NOMO-1 (cell line): ENCODE measurements around the gene ADGRB3.
"Not testable (repeated sequence)": the region's sequence is repeated elsewhere in the genome, so short reads cannot be mapped to it uniquely, and the experiment has no call there.

Experiments used
- DNase-seq, 2 experiments: peaks; one replicate each; lab custom pipeline; 2025; ENCODE audit not compliant: unreplicated experiment in 2 of 2; lab: John Stamatoyannopoulos, UW

The ADGRB3 gene

GRCh38 chr6:69098910-69099309 lies 463.8 kb downstream of the ADGRB3 start:
- no peak for DNase-seq

DNA sequence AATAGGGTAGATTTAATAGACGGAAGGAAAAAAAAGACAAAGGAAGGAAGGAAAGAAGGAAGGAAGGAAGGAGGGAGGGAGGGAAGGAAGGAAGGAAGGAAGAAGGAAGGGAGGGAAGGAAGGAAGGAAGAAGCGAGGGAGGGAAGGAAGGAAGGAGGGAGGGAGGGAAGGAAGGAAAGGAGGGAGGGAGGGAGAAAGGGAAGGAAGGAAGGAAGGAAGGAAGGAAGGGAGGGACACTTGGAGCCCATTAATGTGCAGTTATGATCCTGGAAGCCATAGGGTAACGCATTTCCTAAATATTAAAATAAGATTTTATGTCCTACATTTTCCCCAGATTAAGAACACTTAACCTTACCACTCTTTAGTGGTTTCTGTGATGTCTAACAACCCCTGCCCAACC lies 465.7 kb downstream of the ADGRB3 start:
- DNase-seq: no peak

GRCh38 chr6:69102416-69102815 lies 467.3 kb downstream of the ADGRB3 start:
- DNase-seq: no peak

DNA sequence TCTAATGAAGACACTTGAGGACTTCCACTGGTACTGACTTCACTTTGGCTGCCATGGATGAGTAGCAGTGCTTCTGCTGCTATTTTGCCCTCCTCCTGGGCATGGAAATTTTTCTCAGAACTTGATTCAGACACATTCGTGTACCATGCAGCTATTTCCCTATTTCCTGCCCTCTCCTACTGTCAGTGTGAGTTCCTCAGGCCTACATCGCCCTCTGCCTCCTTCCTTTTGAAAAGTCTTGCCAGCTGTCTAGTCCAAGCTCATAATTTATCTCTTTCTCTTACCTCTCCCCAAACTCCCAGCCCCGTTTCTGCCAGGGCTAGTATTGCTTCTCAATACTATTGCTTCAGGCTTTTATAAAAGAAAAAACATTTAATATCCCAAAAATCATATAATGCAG lies 470.2 kb downstream of the ADGRB3 start:
- DNase-seq: no peak

DNA sequence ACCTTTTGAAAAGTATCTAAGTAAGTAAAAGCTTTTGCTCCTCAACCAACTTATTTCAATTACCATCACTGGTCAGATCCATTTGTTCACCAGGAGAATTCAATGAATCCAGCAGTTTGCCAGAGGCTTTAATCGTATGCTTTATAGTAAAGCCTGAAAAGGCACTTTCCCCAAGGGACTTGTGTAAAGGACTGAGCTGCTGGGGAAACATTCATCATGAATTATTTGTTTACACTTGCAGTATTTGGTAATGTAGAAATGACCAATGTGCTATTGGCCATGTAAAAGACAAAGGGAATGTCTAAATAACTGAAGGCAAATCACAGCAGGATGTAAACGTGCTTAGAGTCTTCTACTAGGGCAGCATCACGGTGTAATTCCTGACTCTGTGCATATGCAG lies 471.4 kb downstream of the ADGRB3 start:
- DNase-seq: no peak

- no peak for DNase-seq
Measured at GRCh38 chr6:69111301-69111700, 476.2 kb downstream of the ADGRB3 start.

DNA sequence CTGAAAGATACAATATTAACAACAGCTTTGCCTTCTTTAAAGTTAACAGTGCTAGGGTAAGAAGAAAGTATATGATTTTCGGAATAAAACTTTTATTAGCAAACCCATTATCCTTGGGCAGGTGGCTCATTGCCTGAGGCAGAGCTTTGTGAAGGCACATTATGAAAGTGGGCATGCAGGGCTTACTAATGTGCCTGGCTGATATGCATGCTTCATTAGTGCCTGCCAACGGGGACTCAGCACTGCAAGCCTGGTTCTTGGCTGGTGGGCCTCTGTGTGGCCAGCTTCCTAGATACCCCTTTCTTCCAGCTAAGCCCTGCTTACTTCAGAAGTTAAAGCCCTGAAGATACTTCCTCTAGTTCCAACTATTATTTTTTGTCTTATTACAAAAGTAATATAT lies 481.6 kb downstream of the ADGRB3 start:
- no peak for DNase-seq

DNA sequence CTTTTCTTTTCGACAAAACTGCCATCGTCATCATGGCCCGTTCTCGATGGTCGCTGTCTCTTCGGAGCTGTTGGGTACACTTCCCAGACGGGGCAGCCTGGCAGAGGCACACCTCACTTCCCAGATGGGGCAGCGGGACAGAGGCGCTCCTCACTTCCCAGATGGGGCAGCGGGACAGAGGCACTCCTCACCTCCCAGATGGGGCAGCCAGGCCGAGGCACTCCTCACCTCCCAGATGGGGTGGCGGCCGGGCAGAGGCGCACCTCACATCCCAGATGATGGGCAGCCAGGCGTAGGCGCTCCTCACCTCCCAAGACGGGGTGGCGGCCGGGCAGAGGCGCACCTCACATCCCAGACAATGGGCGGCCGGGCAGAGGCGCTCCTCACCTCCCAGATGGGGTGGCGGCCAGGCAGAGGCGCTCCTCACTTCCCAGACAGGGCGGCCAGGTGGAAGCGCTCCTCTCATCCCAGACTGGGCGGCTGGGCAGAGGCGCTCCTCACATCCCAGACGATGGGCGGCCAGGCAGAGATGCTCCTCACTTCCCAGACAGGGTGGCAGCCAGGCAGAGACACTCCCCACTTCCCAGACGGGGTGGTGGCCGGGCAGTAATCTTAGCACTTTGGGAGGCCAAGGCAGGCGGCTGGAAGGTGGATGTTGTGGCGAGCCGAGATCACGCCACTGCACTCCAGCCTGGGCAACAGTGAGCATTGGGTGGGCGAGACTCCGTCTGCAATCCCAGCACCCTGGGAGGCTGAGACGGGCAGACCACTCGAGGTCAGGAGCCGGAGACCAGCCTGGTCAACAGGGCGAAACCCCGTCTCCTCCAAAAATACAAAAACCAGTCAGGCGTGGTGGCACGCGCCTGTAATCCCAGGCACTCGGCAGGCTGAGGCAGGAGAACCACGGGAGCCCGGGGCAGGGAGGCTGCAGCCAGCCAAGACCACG lies 486.7 kb downstream of the ADGRB3 start:
- DNase-seq: not testable (repeated sequence)

DNA sequence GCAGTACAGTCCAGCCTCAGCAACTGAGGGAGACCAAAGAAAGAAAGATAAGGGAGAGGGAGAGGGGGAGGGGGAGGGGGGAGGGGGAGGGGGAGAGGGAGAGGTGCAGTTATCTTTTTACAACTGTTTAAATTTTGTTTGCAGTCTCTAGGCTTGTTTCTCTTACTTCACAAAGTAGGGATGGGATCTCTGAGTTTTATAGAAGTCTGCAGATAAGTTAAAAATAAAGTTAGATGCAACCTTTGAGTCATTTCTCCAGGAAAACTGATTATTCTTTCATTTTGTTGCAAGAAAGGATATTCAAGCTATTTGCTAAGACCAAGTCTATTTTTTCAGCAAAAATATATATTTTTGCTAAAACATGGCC lies 487.3 kb downstream of the ADGRB3 start:
- DNase-seq: no peak

GRCh38 chr6:69128411-69128810 lies 493.3 kb downstream of the ADGRB3 start:
- no peak for DNase-seq

- no peak for DNase-seq
Measured at GRCh38 chr6:69129046-69129445, 494.0 kb downstream of the ADGRB3 start.

DNA sequence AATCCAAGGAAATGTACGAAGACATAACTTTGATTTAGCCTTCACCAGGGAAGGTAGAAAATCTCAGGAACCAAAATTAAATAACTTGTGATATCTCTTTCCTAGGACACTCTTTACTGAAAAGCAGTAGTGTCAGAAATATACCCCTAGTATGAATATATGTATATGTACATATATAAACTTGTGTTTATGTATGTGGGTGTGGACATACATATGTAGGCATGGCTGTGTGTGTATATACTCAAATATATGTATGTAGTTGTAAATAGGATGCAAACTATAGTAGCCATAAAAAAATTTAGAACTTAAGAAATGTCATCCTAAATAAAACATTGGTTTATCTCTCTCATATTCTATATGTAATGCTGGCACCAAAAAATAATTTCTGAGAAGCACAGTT lies 500.8 kb downstream of the ADGRB3 start:
- no peak for DNase-seq

DNA sequence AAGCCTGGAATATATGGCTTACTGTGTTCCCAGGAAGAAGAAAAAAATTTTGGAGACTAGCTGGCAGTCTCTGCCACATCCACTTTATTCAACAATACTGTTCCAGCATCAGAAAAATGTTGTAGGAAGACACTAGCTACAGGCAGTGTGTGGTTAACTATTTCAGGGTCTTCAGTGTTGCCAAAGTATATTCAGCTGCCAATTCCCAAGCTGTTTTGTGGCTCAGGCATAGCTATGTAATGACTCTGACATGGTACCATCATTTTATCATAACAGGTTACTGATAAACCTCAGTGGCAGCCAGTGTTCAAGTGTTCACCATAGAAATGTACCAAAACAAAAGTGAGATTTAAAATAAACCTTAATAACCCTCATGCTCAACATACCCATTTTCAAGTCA lies 503.1 kb downstream of the ADGRB3 start:
- no peak for DNase-seq

- no peak for DNase-seq
Measured at GRCh38 chr6:69138893-69139494, 503.9 kb downstream of the ADGRB3 start.

DNA sequence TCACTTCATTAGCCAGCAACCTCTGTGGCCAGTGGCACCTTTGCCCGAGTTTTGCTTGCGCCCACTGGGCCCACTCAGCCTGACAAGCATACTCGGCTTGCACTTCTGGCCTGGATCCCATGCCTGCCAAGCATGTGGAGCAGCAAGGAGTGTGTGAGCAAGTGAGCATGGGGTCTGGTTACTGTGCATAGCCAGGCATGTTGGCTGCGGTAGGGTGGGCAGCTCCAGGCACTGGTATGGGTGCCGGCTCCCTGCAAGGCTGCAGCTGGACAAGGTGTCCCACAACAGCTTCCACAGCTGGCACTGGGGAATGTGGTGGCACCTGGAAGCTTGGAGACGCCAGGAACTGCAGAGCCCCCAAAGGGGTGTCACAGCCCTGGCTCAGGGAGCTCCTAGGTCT lies 510.0 kb downstream of the ADGRB3 start:
- no peak for DNase-seq

DNA sequence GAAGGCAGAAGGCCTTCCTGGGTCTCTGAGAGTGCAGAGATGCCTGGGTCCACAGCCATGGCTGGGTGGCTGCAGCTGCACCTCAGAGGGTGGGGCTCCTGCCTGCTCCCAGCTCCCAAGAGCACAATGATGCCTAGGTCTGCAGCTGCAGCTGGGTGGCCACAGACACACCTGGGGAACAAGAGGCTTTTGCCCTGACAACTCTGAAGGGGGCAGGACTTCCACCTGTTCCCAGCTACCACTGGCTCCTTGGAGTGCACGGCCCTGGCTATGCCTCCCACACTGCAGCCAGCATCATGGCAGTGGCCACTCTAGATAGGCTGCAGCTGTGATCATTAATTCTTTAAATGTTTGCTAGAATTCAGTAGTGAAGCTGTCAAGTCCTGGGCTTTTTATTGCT lies 511.3 kb downstream of the ADGRB3 start:
- DNase-seq: no peak

- no peak for DNase-seq
Measured at GRCh38 chr6:69155467-69155866, 520.4 kb downstream of the ADGRB3 start.

DNA sequence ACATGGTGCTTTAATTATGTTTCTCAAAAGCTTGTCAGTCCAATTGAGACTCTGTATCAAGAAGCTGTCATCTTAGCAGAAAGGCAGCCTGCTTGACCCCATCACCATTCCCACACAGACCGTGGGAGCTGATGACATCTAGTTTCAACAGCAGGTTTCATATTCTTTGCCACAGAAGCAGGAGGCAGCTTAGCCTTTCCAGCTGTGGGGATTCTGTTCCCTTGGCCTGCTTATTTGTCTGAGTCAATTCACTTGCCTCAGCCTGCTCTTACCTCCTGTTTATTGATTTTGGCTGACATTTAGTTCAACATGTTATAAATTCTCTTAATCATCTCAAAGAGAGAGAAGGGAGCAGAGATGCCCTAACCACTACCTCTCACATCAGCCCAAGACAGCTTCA lies 527.7 kb downstream of the ADGRB3 start:
- DNase-seq: no peak

- DNase-seq: no peak
Measured at GRCh38 chr6:69164564-69165229, 529.6 kb downstream of the ADGRB3 start.

- DNase-seq: no peak
Measured at GRCh38 chr6:69179681-69180080, 544.6 kb downstream of the ADGRB3 start.

DNA sequence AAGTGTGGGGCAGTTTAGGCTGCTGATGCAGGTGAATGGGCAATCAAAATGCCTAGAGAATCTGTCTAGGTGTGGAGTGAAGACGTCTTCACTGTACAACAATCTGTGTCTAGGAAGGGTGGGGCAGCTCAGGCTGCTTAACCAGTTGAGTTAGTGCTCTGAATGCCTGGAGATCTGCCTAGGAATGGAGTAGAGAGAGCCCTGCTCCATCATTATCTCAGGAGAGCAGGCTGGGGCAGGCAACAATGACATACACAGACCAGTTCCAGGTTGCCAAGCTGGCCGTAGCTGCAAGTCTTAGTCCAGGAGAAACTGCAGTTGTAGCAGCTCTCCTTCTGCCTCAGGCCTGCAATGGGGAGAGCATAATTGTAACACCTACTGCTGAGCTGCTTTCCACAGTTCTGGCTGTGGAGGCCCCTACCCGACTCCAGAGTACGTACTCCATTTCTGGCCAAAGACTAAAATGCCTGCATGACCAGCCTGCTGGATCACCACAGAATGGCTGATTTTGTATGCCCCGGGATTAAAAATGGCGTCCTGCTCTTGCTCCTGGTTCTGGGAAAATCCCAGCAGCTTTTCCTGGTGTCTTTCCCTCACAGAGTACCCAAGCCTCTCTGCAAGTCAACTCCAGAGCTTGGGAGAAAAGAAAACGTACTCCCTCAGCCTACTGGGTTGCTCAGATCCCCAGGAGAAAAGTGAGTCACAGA lies 545.4 kb downstream of the ADGRB3 start:
- DNase-seq: no peak
